ENCODE results near the gene PI4KA.

GRCh38 chr22:20671409-20672081 lies 187.1 kb downstream of the PI4KA start:
- no peak for TF ChIP-seq CTCF (IDR thresholded peaks at IDR 0.05; ENCODE audit: poor library complexity, severe bottlenecking)
- no peak for TF ChIP-seq EZH2 (IDR thresholded peaks at IDR 0.05; ENCODE audit: borderline replicate concordance, insufficient read depth, low read length, poor library complexity, severe bottlenecking)
- no peak for TF ChIP-seq REST (IDR thresholded peaks at IDR 0.05; ENCODE audit: borderline replicate concordance)
- no peak for TF ChIP-seq EP300 (conservative IDR thresholded peaks at IDR 0.05; ENCODE audit: poor library complexity, severe bottlenecking)
- TF ChIP-seq POLR2AphosphoS5 (IDR thresholded peaks at IDR 0.05), result no peak
- TF ChIP-seq MXI1 (conservative IDR thresholded peaks at IDR 0.05; ENCODE audit: poor library complexity, severe bottlenecking), result no peak
- no peak for TF ChIP-seq SMC3 (conservative IDR thresholded peaks at IDR 0.05; ENCODE audit: poor library complexity)
- no peak for TF ChIP-seq RAD21 (conservative IDR thresholded peaks at IDR 0.05)
